PFSK-1 (cell line): ENCODE measurements around the gene XNDC1N.

Experiments
- FOXP2 ChIP-seq: optimal IDR thresholded peaks from 2 replicates; pipeline ENCODE3; 2011; ENCODE audit warnings: borderline replicate concordance, control low read depth, inconsistent platforms; ENCODE audit not compliant: insufficient read depth; ENCODE audit errors: extremely low read length, extremely low read depth
- POLR2AphosphoS5 ChIP-seq: IDR thresholded peaks from 2 replicates; pipeline ENCODE4 v1.6.1; 2012; ENCODE audit warnings: low read depth, mild to moderate bottlenecking, control low read depth, low read length, moderate library complexity
- SIN3A ChIP-seq: IDR thresholded peaks from 2 replicates; pipeline ENCODE4 v1.6.1; 2012; ENCODE audit warnings: mild to moderate bottlenecking, low read length, moderate library complexity, borderline replicate concordance; ENCODE audit not compliant: insufficient read depth
- TAF1 ChIP-seq: IDR thresholded peaks from 2 replicates; pipeline ENCODE4 v1.6.1; 2012; ENCODE audit warnings: low read length, control low read depth, borderline replicate concordance; ENCODE audit not compliant: insufficient read depth
- TF ChIP-seq, protein P1 (sequence below), 2 experiments: IDR thresholded peaks; 2 replicates each; pipeline versions ENCODE4 v1.6.1 to v1.8.0; 2011 to 2012; ENCODE audit warnings: low read depth in 2 of 2, low read length in 2 of 2, control low read depth in 1 of 2, inconsistent platforms in 1 of 2, mild to moderate bottlenecking in 1 of 2, moderate library complexity in 1 of 2; ENCODE audit not compliant: insufficient read depth in 1 of 2

DNA sequence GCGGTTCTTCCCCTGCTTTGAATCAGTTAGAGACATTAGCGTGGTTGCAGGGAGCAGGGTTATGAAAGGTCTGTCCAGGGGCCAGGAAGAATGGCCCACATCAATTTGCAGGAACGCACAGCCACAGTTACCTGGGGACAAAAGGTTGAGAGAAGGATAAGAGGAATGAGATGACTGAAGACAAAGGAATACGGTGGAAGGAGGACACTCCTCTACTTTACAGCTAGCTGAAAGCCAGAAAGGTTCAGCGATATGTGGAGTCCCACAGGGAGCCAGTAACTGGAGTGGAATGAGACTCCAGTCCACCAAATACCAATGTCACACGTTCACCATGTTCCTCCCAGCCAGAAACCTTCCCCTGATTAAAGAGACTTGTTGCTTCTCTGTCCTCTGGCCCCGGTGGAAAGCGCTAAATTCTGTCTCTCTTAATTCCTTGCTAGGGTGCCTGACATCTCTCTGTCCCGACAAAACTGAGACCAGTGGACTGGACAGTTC lies 10.7 kb downstream of the XNDC1N start:
- no peak for TF ChIP-seq POLR2AphosphoS5
- TF ChIP-seq SIN3A, result no peak
- TF ChIP-seq, protein P1, sequence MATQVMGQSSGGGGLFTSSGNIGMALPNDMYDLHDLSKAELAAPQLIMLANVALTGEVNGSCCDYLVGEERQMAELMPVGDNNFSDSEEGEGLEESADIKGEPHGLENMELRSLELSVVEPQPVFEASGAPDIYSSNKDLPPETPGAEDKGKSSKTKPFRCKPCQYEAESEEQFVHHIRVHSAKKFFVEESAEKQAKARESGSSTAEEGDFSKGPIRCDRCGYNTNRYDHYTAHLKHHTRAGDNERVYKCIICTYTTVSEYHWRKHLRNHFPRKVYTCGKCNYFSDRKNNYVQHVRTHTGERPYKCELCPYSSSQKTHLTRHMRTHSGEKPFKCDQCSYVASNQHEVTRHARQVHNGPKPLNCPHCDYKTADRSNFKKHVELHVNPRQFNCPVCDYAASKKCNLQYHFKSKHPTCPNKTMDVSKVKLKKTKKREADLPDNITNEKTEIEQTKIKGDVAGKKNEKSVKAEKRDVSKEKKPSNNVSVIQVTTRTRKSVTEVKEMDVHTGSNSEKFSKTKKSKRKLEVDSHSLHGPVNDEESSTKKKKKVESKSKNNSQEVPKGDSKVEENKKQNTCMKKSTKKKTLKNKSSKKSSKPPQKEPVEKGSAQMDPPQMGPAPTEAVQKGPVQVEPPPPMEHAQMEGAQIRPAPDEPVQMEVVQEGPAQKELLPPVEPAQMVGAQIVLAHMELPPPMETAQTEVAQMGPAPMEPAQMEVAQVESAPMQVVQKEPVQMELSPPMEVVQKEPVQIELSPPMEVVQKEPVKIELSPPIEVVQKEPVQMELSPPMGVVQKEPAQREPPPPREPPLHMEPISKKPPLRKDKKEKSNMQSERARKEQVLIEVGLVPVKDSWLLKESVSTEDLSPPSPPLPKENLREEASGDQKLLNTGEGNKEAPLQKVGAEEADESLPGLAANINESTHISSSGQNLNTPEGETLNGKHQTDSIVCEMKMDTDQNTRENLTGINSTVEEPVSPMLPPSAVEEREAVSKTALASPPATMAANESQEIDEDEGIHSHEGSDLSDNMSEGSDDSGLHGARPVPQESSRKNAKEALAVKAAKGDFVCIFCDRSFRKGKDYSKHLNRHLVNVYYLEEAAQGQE (IDR thresholded peaks at IDR 0.05; ENCODE audit: insufficient read depth in 1 of 2, low read depth in 2 of 2, low read length in 2 of 2), result no peak
- TF ChIP-seq TAF1, result no peak
- no peak for TF ChIP-seq FOXP2
